Activated T-cell treated with anti-CD3 and anti-CD28 coated beads, Interleukin-2, amount 50 U/mL, for 1 hour (primary cell): Measurements from ENCODE around the gene CPSF3.

Source experiments
- DNase-seq: peaks from one replicate; pipeline ENCODE4 v3.0.0-alpha.2; 2020

The CPSF3 gene

GRCh38 chr2:9423100-9423921, at the start of gene CPSF3, which contains the start of gene ITGB1BP1:
CPSF3 (plus strand) TSS chr2:9423654; CDS start chr2:9423774, 120 bp downstream.
ITGB1BP1 (minus strand) TSS chr2:9423528; CDS start chr2:9418697, 4,831 bp downstream.
- DNase-seq = peak; percentile 96

GRCh38 chr2:9374071-9374730, 49.3 kb upstream of the CPSF3 start:
- DNase-seq = no peak

GRCh38 chr2:9375857-9376428, 47.5 kb upstream of the CPSF3 start:
- DNase-seq = no peak

- DNase-seq = no peak
Observed at GRCh38 chr2:9377461-9378097, 45.9 kb upstream of the CPSF3 start.

- DNase-seq = no peak
Observed at GRCh38 chr2:9378433-9379390, 44.7 kb upstream of the CPSF3 start.

- DNase-seq = no peak
Observed at GRCh38 chr2:9379391-9379755, 44.1 kb upstream of the CPSF3 start.

GRCh38 chr2:9380702-9381628, 42.5 kb upstream of the CPSF3 start:
- no peak for DNase-seq

- no peak for DNase-seq
Observed at GRCh38 chr2:9382604-9383235, 40.7 kb upstream of the CPSF3 start.

GRCh38 chr2:9384521-9384920, 38.9 kb upstream of the CPSF3 start:
- DNase-seq = no peak

- no peak for DNase-seq
Observed at GRCh38 chr2:9385841-9386240, 37.6 kb upstream of the CPSF3 start.

- no peak for DNase-seq
Observed at GRCh38 chr2:9388199-9388681, 35.2 kb upstream of the CPSF3 start.

- no peak for DNase-seq
Observed at GRCh38 chr2:9388950-9389911, 34.2 kb upstream of the CPSF3 start.

- no peak for DNase-seq
Observed at GRCh38 chr2:9390151-9390850, 33.2 kb upstream of the CPSF3 start.

GRCh38 chr2:9390991-9391390, 32.5 kb upstream of the CPSF3 start:
- no peak for DNase-seq

GRCh38 chr2:9391961-9392720, 31.3 kb upstream of the CPSF3 start:
- DNase-seq = no peak

- DNase-seq = no peak
Observed at GRCh38 chr2:9392898-9393765, 30.3 kb upstream of the CPSF3 start.

GRCh38 chr2:9394816-9395215, 28.6 kb upstream of the CPSF3 start:
- no peak for DNase-seq
